Left lobe of liver (tissue), 2 donors: Measurements from ENCODE around the gene STARD5. TPM values are rescaled to one million over a fixed set of nuclear protein-coding genes. Genes with fewer than 3 reads are reported as not detected.

ENCODE experiments used
- ATAC-seq: fragments of 200-7000 bp; cut with Tn5 transposase; one replicate; pipeline ENCODE4 v1.9.1; 2020; ENCODE audit warnings: mild to moderate bottlenecking, moderate library complexity
- DNase-seq: peaks from one replicate; pipeline ENCODE4 v3.0.0-alpha.2; 2020; ENCODE audit warnings: low spot score
- total RNA-seq: library from RNA; stranded (reverse); gene quantifications from one replicate; pipeline ENCODE4 v1.2.1, GENCODE V29; 2021
- donor health status: DM: no; HTN: no; CAD: no; lungs with moderate emphysema.
- donor health status: DM: no; HTN: yes; CAD: no.

Gene STARD5
- total RNA-seq, 1 donor from 2014 or later: 17.8 TPM

DNA sequence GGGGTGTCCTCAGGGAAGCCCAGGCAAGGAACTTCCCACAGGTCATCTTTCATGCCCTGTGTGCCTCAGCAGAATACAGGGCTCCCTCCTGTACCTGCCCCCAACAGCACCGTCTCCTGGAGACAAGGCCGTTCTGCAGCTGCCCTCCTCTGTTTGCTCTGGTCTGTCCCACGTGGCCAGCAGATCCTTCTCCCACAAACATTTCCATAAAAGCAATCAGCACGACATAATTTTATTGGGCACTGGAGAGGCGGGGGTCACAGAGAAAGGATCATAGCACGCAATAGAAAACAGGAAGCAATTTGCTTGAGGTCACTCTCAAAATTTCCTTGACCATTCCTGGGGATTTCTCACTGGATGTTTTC is 29.4 kb downstream of the STARD5 start:
- DNase-seq: peak; percentile 43
- ATAC-seq: no peak

- ATAC-seq (peak; percentile 21), DNase-seq (peak; percentile 44)
Measured at GRCh38 chr15:81293728-81294515, 30.0 kb downstream of the STARD5 start.

GRCh38 chr15:81292523-81293001 is 31.4 kb downstream of the STARD5 start:
- DNase-seq (no peak), ATAC-seq (no peak)

- ATAC-seq: no peak
- no peak for DNase-seq
Measured at GRCh38 chr15:81291916-81292522, 31.9 kb downstream of the STARD5 start.

- no peak for DNase-seq
- no peak for ATAC-seq
Measured at GRCh38 chr15:81289910-81290309, 34.0 kb downstream of the STARD5 start.

DNA sequence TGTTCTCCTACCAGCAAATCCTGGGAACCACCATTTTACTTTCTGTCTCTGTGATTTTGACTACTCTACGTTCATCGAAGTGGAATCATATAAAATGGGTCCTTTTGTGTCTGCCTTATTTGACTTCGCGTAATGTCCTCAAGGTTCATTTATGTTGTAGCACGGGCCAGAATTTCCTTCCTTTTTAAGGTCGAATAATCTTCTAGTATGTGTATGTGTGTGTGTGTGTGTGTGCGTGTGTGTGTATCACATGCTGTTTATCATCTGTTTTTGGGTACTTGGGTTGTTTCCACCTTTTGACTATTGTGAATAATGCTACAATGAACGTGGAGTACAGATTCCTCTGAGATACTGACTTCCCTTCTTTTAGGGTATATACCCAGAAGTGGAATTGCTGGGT is 35.3 kb downstream of the STARD5 start:
- DNase-seq (no peak), ATAC-seq (no peak)

GRCh38 chr15:81288040-81288439 is 35.9 kb downstream of the STARD5 start:
- ATAC-seq (no peak), DNase-seq (no peak)

DNA sequence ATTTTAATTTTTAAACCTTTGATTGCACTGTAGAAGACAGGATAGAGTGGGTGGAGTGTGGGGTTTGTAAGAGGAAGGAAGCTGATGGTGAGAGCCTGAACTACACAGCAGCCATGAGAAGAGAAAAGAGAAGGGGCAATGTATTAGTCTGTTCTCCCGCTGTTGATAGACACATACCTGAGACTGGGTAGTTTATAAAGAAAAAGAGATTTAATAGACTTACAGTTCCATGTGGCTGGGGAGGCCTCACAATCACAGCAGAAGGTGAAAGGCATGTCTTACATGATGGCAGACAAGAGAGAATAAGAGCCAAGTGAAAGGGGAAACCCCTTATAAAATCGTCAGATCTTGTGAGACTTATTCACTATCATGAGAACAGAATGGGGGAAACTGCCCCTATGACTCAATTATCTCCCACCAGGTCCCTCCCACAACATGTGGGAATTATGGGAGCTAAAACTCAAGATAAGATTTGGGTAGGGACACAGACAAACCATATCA is 37.3 kb downstream of the STARD5 start:
- ATAC-seq: no peak
- DNase-seq: peak; percentile 26

DNA sequence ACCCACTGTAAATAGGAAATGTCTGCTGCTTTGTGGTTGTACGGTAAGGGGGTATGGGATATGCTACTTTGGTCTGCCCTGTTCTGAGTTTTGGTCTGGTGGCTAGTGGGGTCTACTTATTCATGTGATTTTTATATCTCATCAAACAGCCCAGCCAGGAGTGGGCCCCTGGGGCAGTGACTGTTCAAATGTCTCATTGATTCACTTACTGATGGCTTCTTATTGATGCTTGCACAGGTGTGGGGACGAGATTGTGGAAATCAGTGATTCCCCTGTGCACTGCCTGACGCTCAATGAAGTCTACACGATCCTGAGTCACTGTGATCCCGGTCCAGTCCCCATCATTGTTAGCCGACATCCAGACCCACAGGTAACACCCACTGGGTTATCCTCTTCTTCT is 38.5 kb downstream of the STARD5 start:
- DNase-seq (peak; percentile 31), ATAC-seq (no peak)

DNA sequence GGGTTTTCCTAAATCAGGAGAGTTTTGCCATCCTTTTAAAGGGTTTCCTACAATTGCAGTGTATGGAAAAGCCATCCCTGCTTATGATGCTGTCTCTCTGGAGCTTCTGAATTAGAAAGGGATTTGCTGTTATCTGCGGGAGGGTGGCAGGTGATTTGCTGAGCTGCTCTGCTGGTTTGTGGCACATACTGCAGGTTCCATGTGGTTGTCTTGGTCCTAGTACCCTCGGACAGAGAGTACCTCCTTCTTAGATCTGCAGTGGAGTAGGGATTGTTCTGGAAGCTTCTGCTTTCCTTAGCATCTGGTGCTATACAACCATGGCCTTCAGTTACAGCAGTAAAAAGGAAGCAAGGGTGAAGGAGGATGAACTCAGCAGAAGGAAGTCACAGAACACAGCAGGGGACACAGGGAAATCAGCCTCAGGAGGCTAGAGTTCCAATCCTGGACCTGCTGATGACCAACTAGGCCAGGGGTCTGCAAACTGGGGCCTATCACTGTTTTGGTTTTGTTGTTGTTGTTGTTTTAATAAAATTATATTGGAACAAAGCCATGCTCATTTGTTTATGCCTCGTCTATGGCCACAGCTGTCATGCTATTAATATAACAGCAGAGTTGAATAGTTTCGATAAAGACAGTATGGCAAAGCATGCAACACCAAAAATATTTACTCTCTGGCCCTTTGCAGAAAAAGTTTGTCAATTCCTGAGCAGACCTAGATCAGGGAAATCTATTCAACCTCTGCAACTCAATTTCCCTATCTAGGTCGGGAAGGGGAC is 39.5 kb downstream of the STARD5 start:
- peak; percentile 37 for ATAC-seq
- DNase-seq: peak; percentile 37

DNA sequence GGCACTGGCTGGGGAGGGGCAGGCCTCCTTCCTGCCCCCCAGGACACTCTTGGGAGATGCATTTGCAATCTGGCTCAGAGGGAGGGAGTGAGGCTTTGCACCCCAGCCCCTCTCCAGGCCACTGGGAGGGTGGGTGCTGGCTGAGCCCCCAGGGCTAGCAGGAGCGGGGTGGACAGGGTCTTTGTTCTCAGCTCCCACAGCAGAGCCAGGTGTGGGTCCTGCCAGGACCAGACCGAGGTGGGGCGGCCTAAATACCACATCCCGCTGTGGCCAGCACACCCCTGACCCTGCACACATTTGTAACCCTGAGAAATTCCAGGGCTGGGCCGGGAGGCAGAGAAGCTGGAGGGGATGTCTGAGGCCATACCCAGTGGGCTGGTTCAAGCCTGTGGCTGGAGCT is 41.0 kb downstream of the STARD5 start:
- no peak for ATAC-seq
- DNase-seq: peak; percentile 38

DNA sequence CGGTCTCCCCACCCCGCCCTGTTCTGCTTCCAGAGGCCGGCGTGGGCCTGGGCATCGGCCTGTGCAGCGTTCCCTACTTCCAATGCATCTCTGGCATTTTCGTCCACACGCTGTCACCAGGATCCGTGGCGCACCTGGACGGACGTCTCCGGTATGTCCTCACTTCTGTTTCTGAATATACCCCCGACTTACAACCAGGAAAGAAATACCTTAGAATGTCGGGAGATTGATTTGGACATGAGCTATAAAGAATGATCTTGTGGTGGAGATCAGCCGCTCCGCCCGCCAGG is 41.4 kb downstream of the STARD5 start:
- DNase-seq (peak; percentile 42), ATAC-seq (no peak)

DNA sequence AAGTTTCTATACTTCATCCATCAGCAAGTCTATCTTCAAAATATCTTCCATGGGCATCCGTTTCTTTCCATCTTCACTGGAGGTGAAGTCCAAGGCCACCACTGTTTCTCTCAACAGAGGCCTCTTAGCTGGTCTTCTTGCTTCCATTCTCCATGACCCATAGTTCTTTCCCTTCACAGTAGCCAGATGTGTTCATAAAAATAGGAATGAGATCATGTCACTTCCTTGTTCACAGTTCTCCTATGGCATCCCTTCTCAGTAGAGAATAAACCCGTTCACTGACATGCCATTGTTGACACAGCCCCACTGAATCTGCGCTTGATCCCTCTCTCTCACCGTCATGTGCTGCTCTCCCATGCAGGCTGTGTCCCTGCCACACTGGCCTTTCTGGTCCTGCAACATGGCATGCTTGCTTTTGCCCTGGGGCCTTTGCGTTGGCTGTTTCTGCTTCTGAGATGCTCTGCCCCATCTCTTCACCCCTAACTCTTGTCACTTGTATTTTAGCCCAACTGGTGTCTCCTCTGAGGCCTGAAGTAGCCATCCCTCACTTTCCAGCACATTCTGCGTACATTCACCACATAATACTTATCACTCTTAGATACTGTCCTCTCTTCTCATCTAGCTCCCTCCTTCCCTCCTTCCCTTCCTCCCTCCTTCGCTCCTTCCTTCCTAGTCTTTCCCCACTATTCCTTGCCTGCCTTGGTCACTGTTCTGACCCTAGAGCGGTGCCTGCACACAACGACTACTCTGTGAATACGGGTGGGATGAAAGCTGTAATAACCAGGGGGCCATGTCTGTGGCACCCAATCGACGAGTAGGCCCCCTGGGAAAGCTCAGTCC is 42.0 kb downstream of the STARD5 start:
- DNase-seq (peak; percentile 44), ATAC-seq (no peak)

DNA sequence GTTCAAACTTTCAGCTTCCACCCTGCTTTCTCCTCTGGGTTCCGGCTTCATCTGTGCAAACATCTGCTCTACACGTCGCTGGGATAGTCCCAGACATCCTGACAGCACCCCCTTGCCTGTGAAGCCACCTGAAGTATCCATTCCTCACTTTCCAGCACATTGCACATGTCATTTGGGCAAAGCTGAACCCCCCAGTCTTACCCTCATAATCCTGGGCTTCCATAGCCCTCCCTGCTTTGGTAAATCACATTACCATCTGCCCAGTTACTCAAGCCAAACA is 42.5 kb downstream of the STARD5 start:
- no peak for ATAC-seq

DNA sequence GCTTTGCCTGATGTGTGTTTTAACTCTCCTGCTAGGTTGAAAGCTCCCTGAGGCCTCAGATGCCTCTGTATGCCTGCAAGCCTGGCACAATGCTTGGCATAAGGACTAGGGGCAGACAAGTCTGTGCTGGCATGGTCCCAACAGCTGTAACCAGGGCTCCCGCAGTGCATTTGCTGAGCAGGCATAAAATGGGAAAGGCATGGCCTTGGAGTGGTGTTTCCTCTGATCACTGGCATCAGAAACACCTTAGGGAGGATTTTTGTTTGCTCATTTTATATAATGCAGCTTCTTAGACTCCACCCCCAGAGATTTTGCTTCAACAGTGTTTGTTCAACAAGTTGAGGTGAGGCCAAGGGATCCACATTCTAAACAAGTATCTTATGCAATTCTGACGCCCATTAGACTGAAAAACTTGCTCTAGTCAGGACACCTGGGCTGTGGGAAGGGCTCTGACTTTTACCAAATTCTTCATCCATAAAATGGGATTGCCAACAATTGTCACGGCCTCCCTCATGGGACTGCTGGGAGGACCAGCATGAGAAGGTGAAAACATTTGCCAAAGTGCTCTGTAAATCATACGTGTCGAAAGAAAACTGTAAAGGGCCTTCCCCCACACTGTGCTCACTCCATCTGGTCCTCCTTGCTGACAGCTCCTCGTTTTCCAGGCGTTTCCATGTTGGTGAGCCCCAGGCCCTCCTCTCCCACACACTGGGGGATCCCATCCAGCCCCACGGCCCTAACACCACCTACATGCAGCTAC is 43.1 kb downstream of the STARD5 start:
- peak; percentile 74 for DNase-seq
- ATAC-seq: peak; percentile 64

More for the DNA sequence above, 42.5 kb downstream of the STARD5 start:
- DNase-seq: peak; percentile 38

- no peak for ATAC-seq
- no peak for DNase-seq
Measured at GRCh38 chr15:81279621-81280485, 44.1 kb downstream of the STARD5 start.

- peak; percentile 23 for ATAC-seq
- no peak for DNase-seq
Measured at GRCh38 chr15:81278306-81279029, 45.5 kb downstream of the STARD5 start.

DNA sequence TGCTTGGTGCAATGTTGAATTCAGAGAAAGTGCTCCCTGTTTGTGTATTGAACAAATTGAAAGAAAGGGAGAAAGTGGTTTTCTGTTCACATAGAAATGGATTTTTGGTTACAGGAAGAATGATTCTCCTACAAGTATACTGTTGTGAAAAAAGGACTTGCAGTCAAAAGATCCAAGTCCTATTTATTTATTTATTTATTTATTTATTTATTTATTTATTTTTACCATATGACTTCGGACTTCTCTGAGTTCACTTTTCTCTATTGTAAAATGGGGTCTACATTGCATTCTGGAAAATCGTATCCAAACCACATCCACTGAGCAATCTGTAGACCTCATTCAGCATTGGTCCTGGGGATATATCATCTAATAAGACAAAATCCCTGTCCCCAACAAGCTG is 46.1 kb downstream of the STARD5 start:
- no peak for DNase-seq
- no peak for ATAC-seq

- ATAC-seq (no peak), DNase-seq (no peak)
Measured at GRCh38 chr15:81276967-81277366, 47.0 kb downstream of the STARD5 start.
